ENCODE measurements around the gene RBM43. TPM values are rescaled to one million over a fixed set of nuclear protein-coding genes. Genes with fewer than 3 reads are reported as not detected.

The RBM43 gene
- total and polyA plus RNA-seq, 2 of the 4 experiments (the other 2 are of a cell fraction), result 1.6 to 3.6 TPM

GRCh38 chr2:151217343-151217742 lies 44.3 kb downstream of the RBM43 start:
- Histone ChIP-seq H4K8ac (ENCODE audit: low read depth in 2 of 2, low read length in 2 of 2) (no peak overlapping the region), H3K9ac (ENCODE audit: low read depth, low read length) (no peak overlapping the region), H3K14ac (replicated peaks; ENCODE audit: low read depth, low read length) (no peak overlapping the region), H3K27ac (ENCODE audit: insufficient read depth, low read length) (no peak overlapping the region), H4K5ac (ENCODE audit: low read depth, low read length) (no peak overlapping the region), H3K4me1 (ENCODE audit: control insufficient read depth, insufficient read depth, low read length) (no peaks in the 10 kb centered on the region), H3K18ac (ENCODE audit: low read depth, low read length) (no peak overlapping the region), H2BK5ac (ENCODE audit: low read depth, low read length, poor library complexity, severe bottlenecking) (no peak overlapping the region), H3K4me2 (ENCODE audit: low read depth, low read length) (no peak overlapping the region), H4K20me1 (ENCODE audit: insufficient read depth, low read length) (no peaks in the 10 kb centered on the region), H3K56ac (ENCODE audit: extremely low read depth, insufficient read depth, low read length) (no peak overlapping the region), H2BK120ac (ENCODE audit: low read depth, low read length) (no peak overlapping the region), H4K91ac (ENCODE audit: insufficient read depth, low read depth, low read length) (no peak overlapping the region), H3K9me3 (ENCODE audit: control insufficient read depth, insufficient read depth, low read length) (no peaks in the 10 kb centered on the region), H3K36me3 (ENCODE audit: control insufficient read depth, insufficient read depth, low read length) (no peaks in the 10 kb centered on the region), H2BK15ac (ENCODE audit: low read depth, low read length) (no peak overlapping the region), H3K4ac (ENCODE audit: low read depth, low read length) (no peak overlapping the region), H3K4me3 (ENCODE audit: insufficient read depth, low read depth, low read length) (no peak overlapping the region), H2BK20ac (ENCODE audit: low read depth, low read length) (no peak overlapping the region), H2AK9ac (replicated peaks; ENCODE audit: low read depth, low read length, poor library complexity) (no peak overlapping the region), H2AK5ac (ENCODE audit: low read depth, low read length) (no peak overlapping the region), H3K9me1 (ENCODE audit: insufficient read depth, low read length) (no peaks in the 10 kb centered on the region), H2AFZ (replicated peaks; ENCODE audit: low read length, poor library complexity) (no peak overlapping the region), H3K23ac (ENCODE audit: low read depth, low read length) (no peak overlapping the region), H3K27me3 (ENCODE audit: control insufficient read depth, insufficient read depth, low read length) (no peaks in the 10 kb centered on the region), H3K79me1 (ENCODE audit: low read depth in 1 of 2, low read length in 2 of 2) (no peaks in the 10 kb centered on the region)
- CTCF ChIA-PET, result no interaction called here
- intact Hi-C loops (cut with micrococcal nuclease), result no loop called here
- TF ChIP-seq SMC3 (IDR thresholded peaks at IDR 0.05; ENCODE audit: low read depth, low read length), result no peak
- no peak for TF ChIP-seq BHLHE40 (IDR thresholded peaks at IDR 0.05; ENCODE audit: low read depth, low read length)
- no peak for TF ChIP-seq CEBPB (IDR thresholded peaks at IDR 0.05; ENCODE audit: low read depth, low read length)
- TF ChIP-seq FOS (IDR thresholded peaks at IDR 0.05; ENCODE audit: low read depth, low read length), result no peak
- no peak for TF ChIP-seq RCOR1 (IDR thresholded peaks at IDR 0.05; ENCODE audit: insufficient replicate concordance, low read length)
- TF ChIP-seq RAD21 (IDR thresholded peaks at IDR 0.05; ENCODE audit: low read length), result no peak
- in situ Hi-C loops (cut with MboI; ENCODE audit: low sequenced_read_pairs), result no loop called here
- WGBS, 2 experiments (ENCODE audit: extremely low coverage in 2 of 2, insufficient read length in 1 of 2), result no CpG with 5 or more reads among the region's 3 CpGs
- POLR2A ChIA-PET (ENCODE audit: unreplicated experiment), result no interaction called here
- BruUV-seq (replicated peaks), result no TSS peak
- DNase-seq (no peak), ATAC-seq (ENCODE audit: low read depth) (no peak)
- dilution Hi-C loops (cut with HindIII; ENCODE audit: low sequenced_read_pairs, unreplicated experiment), result no loop called here
